ENCODE data around the gene TPBG. TPM values are rescaled to one million over a fixed set of nuclear protein-coding genes. Genes with fewer than 3 reads are reported as not detected.

TPBG gene
- total RNA-seq, 1 experiment from 2014 or later = 43.0 TPM

DNA sequence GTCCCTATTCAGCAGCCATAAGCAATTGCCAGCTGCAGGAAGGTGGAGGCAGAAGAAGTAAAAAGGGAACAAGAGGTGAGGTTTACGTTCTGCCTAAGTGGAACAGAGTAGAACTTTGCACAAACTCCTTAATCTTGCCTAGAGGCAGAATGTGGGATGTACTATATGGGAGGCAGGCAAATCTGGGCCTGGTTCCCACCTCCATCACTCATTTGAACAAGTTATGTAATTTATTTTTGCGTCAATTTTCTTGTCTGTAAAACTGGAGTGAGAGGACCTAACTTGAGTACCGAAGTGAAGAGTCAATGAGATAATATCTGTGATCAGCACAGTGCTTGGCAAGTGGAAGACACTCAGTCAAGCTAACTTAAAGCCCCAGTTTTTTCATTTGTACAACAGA lies 2.0 kb upstream of the TPBG start:
- Histone ChIP-seq H3F3A (ENCODE audit: low read length, unreplicated experiment) (no peaks in the 10 kb centered on the region), H4K20me1 (ENCODE audit: low read length) (peaks cover 10% of the 10 kb centered on the region), H3K4me2 (ENCODE audit: low read length) (no peak overlapping the region), H2AFZ (ENCODE audit: low read length) (no peak overlapping the region), H3K36me3 (ENCODE audit: low read depth, low read length) (0 out of 2 replicates have a peak, but pooled peaks cover 4% of the 10 kb centered on the region), H3K4me3 (ENCODE audit: low read length) (no peak overlapping the region), H3K27me3 (ENCODE audit: low read length) (no peaks in the 10 kb centered on the region), H3K9me3 (ENCODE audit: low read length) (no peaks in the 10 kb centered on the region), H3K9ac (ENCODE audit: low read length) (no peak overlapping the region), H3K4me1 (ENCODE audit: insufficient read depth, low read length) (peaks cover 19% of the 10 kb centered on the region), H3K79me2 (ENCODE audit: low read length) (peaks cover 33% of the 10 kb centered on the region), H3K27ac (ENCODE audit: low read length) (no peak overlapping the region), H3K9me2 (replicated peaks; ENCODE audit: low read length) (no peaks in the 10 kb centered on the region)
- ChIA-PET CTCF (no interaction called here), POLR2A (ENCODE audit: unreplicated experiment) (no interaction called here)
- DNase-seq (no peak), ATAC-seq (no peak)
- TF ChIP-seq EZH2 (IDR thresholded peaks at IDR 0.05; ENCODE audit: low read length, unreplicated experiment) (no peak), EZH2phosphoT487 (IDR thresholded peaks at IDR 0.05; ENCODE audit: borderline replicate concordance, low read length) (no peak)
- TF ChIP-seq, protein P1, sequence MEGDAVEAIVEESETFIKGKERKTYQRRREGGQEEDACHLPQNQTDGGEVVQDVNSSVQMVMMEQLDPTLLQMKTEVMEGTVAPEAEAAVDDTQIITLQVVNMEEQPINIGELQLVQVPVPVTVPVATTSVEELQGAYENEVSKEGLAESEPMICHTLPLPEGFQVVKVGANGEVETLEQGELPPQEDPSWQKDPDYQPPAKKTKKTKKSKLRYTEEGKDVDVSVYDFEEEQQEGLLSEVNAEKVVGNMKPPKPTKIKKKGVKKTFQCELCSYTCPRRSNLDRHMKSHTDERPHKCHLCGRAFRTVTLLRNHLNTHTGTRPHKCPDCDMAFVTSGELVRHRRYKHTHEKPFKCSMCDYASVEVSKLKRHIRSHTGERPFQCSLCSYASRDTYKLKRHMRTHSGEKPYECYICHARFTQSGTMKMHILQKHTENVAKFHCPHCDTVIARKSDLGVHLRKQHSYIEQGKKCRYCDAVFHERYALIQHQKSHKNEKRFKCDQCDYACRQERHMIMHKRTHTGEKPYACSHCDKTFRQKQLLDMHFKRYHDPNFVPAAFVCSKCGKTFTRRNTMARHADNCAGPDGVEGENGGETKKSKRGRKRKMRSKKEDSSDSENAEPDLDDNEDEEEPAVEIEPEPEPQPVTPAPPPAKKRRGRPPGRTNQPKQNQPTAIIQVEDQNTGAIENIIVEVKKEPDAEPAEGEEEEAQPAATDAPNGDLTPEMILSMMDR (conservative IDR thresholded peaks at IDR 0.05; ENCODE audit: low read depth, low read length) = no peak
- intact Hi-C loops (cut with micrococcal nuclease) = loop anchor here (5.0 to 10.0 kb wide), 3 partner anchors 36 to 173 kb away; no protein-coding TSS in a partner anchor
- BruUV-seq (replicated peaks) = no TSS peak

DNA sequence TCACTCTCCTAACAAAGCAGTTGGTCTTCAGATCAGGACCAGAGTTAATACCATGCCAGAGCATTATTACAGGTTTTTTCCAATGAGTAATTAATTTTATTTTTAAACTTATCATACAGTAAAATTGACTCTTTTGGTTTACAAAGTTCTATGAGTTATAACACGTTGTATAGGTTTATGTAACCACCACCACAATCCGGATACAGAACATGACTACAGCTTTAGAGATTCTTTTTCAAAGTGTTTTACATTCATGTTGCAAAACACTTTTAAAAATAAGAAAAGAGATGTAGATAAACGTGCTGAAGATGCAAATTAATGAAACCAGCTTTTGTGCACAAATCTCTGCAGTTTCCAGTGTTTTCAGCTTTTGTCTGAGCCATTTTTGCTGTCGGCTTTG lies 1.5 kb upstream of the TPBG start:
- Histone ChIP-seq H3F3A (ENCODE audit: low read length, unreplicated experiment) (no peaks in the 10 kb centered on the region), H3K27me3 (ENCODE audit: low read length) (no peaks in the 10 kb centered on the region), H3K9ac (ENCODE audit: low read length) (no peak overlapping the region), H3K9me2 (replicated peaks; ENCODE audit: low read length) (no peaks in the 10 kb centered on the region), H3K79me2 (ENCODE audit: low read length) (peaks cover 38% of the 10 kb centered on the region), H3K36me3 (ENCODE audit: low read depth, low read length) (0 out of 2 replicates have a peak, but pooled peaks cover 4% of the 10 kb centered on the region), H2AFZ (ENCODE audit: low read length) (no peak overlapping the region), H3K4me3 (ENCODE audit: low read length) (peak overlapping the region; percentile 79; the same call in 1 of the 2 replicates), H3K27ac (ENCODE audit: low read length) (no peak overlapping the region), H4K20me1 (ENCODE audit: low read length) (peaks cover 15% of the 10 kb centered on the region), H3K9me3 (ENCODE audit: low read length) (no peaks in the 10 kb centered on the region), H3K4me2 (ENCODE audit: low read length) (peak overlapping the region; percentile 96), H3K4me1 (ENCODE audit: insufficient read depth, low read length) (peaks cover 23% of the 10 kb centered on the region)
- intact Hi-C loops (cut with micrococcal nuclease) = loop anchor here (5.0 to 10.0 kb wide), 3 partner anchors 35 to 173 kb away; no protein-coding TSS in a partner anchor
- POLR2A ChIA-PET (ENCODE audit: unreplicated experiment) = no interaction called here
- no TSS peak for BruUV-seq (replicated peaks)
- CTCF ChIA-PET = no interaction called here
- no peak for DNase-seq
- no peak for ATAC-seq
- TF ChIP-seq EZH2 (IDR thresholded peaks at IDR 0.05; ENCODE audit: low read length, unreplicated experiment) (no peak), EZH2phosphoT487 (IDR thresholded peaks at IDR 0.05; ENCODE audit: borderline replicate concordance, low read length) (no peak)
- TF ChIP-seq, protein P1 (conservative IDR thresholded peaks at IDR 0.05; ENCODE audit: low read depth, low read length) = no peak

DNA sequence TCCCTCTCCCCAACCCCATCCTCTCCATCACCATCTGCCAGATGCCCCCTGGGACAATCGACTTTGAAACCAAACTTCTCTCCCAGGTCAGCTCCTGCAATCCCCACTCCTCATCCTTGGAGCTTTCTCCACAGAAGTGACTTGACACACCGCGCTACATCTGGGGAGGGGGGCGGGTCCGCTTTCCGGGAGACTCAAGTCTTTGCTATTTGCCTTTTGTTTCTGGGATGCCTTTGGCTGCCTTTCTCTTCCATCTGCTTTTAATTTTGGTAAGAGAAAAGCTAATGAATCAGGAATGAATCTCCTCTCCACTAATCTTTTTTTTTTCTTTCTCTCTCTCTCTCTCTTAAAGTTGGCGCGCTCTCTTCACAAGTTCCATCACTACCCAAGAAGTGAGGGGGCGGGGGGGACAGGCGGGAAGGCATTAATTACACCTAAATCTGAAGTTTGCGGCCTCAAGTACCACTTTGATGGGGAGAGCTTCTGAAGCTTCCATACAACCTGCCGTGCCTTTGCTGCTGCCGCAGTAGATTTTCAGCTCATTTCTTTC lies 664 bp upstream of the TPBG start:
- peak overlapping the region; percentile 79 for H3K4me3 ChIP-seq (ENCODE audit: low read length)

More for the DNA sequence above, 664 bp upstream of the TPBG start:
- DNase-seq = peak; percentile 12
- TF ChIP-seq, protein P1 (conservative IDR thresholded peaks at IDR 0.05; ENCODE audit: low read depth, low read length) = no peak
- TF ChIP-seq EZH2 (IDR thresholded peaks at IDR 0.05; ENCODE audit: low read length, unreplicated experiment) (no peak), EZH2phosphoT487 (IDR thresholded peaks at IDR 0.05; ENCODE audit: borderline replicate concordance, low read length) (no peak)
- ChIA-PET POLR2A (ENCODE audit: unreplicated experiment) (interaction anchor here (0.6 to 0.9 kb wide), 3 partner anchors 35 to 203 kb away, joined by 4 to 7 read pairs (median 4); no protein-coding TSS in a partner anchor), CTCF (interaction anchor here (0.7 kb wide), 2 partner anchors 13 to 31 kb away, joined by 3 to 5 read pairs; no protein-coding TSS in a partner anchor)
- intact Hi-C loops (cut with micrococcal nuclease) = loop anchor here (5.0 to 10.0 kb wide), 3 partner anchors 34 to 172 kb away; no protein-coding TSS in a partner anchor
- BruUV-seq (replicated peaks) = no TSS peak
- Histone ChIP-seq H3K27me3 (ENCODE audit: low read length) (no peaks in the 10 kb centered on the region), H3K36me3 (ENCODE audit: low read depth, low read length) (peaks cover 7% of the 10 kb centered on the region; the same call in 1 of the 2 replicates), H2AFZ (ENCODE audit: low read length) (peak overlapping the region; percentile 84), H3K27ac (ENCODE audit: low read length) (peak overlapping the region; percentile 81), H3K9ac (ENCODE audit: low read length) (peak overlapping the region; percentile 88), H3K79me2 (ENCODE audit: low read length) (peaks cover 46% of the 10 kb centered on the region), H3K4me1 (ENCODE audit: insufficient read depth, low read length) (peaks cover 28% of the 10 kb centered on the region), H3F3A (ENCODE audit: low read length, unreplicated experiment) (no peaks in the 10 kb centered on the region), H4K20me1 (ENCODE audit: low read length) (peaks cover 15% of the 10 kb centered on the region), H3K9me2 (replicated peaks; ENCODE audit: low read length) (no peaks in the 10 kb centered on the region), H3K4me2 (ENCODE audit: low read length) (peak overlapping the region; percentile 96), H3K9me3 (ENCODE audit: low read length) (no peaks in the 10 kb centered on the region)
- ATAC-seq = no peak
